ENCODE measurements around the gene LPCAT2. TPM values are rescaled to one million over a fixed set of nuclear protein-coding genes. Genes with fewer than 3 reads are reported as not detected.
"Not testable (repeated sequence)": the region's sequence is repeated elsewhere in the genome, so short reads cannot be mapped to it uniquely, and the experiment has no call there.

LPCAT2 gene
- total and polyA plus RNA-seq, 2 donors (not counting 1 experiment from before 2014, with no cell fraction given), result 0.15 to 0.59 TPM

GRCh38 chr16:55615071-55615470 lies 106.2 kb downstream of the LPCAT2 start:
- peaks cover 15% of the 10 kb centered on the region for H3K27me3 Mint-ChIP-seq
- Histone ChIP-seq H3K4me1 (ENCODE audit: control insufficient read depth in 2 of 2, insufficient read depth in 2 of 2, low read length in 2 of 2) (no peaks in the 10 kb centered on the region), H3K27ac (ENCODE audit: low read length in 2 of 2) (no peak overlapping the region), H3K9me3 (ENCODE audit: control extremely low read depth in 1 of 3, control insufficient read depth in 2 of 3, insufficient read depth in 1 of 3, low read length in 2 of 3) (peaks cover 0 to 6% (median 0%) of the 10 kb centered on the region in 3 donors), H3K36me3 (replicated peaks in 1 of 2; ENCODE audit: control extremely low read depth in 1 of 2, control insufficient read depth in 1 of 2, extremely low read depth in 1 of 2, insufficient read depth in 2 of 2, low read length in 1 of 2) (no peaks in the 10 kb centered on the region), H3K4me3 (ENCODE audit: control extremely low read depth in 1 of 5, extremely low read depth in 1 of 5, insufficient read depth in 1 of 5, low read depth in 2 of 5, low read length in 4 of 5) (no peak overlapping the region), H3K27me3 (replicated peaks in 1 of 4; ENCODE audit: control extremely low read depth in 1 of 4, control insufficient read depth in 3 of 4, insufficient read depth in 4 of 4, low read length in 3 of 4) (no peaks in the 10 kb centered on the region), H3K4me2 (replicated peaks; ENCODE audit: low read depth, low read length, poor library complexity, severe bottlenecking) (no peak overlapping the region), H2AFZ (ENCODE audit: insufficient read depth, low read depth, low read length, poor library complexity, severe bottlenecking) (no peak overlapping the region), H4K20me1 (ENCODE audit: control insufficient read depth, insufficient read depth, low read length, poor library complexity, severe bottlenecking) (no peaks in the 10 kb centered on the region), H3K9ac (ENCODE audit: low read length) (no peak overlapping the region), H3K79me2 (ENCODE audit: control insufficient read depth, insufficient read depth, low read length) (no peaks in the 10 kb centered on the region)
- POLR2A ChIA-PET, result no interaction called here
- intact Hi-C loops (cut with micrococcal nuclease), result no loop called here
- WGBS (ENCODE audit: insufficient coverage), result 27% methylated on average over 2 of the region's 3 CpGs
- H3K27ac Mint-ChIP-seq, result no peak overlapping the region
- ATAC-seq (ENCODE audit: low read depth) (no peak), DNase-seq (no peak)
- no peaks in the 10 kb centered on the region for H3K4me1 Mint-ChIP-seq
- H3K9me3 Mint-ChIP-seq (ENCODE audit: insufficient read depth), result no peaks in the 10 kb centered on the region
- CTCF ChIA-PET, result no interaction called here
- no peak for TF ChIP-seq EZH2 (IDR thresholded peaks at IDR 0.05; ENCODE audit: borderline replicate concordance, insufficient read depth, low read depth, low read length, poor library complexity, severe bottlenecking)
- TF ChIP-seq, protein P1, sequence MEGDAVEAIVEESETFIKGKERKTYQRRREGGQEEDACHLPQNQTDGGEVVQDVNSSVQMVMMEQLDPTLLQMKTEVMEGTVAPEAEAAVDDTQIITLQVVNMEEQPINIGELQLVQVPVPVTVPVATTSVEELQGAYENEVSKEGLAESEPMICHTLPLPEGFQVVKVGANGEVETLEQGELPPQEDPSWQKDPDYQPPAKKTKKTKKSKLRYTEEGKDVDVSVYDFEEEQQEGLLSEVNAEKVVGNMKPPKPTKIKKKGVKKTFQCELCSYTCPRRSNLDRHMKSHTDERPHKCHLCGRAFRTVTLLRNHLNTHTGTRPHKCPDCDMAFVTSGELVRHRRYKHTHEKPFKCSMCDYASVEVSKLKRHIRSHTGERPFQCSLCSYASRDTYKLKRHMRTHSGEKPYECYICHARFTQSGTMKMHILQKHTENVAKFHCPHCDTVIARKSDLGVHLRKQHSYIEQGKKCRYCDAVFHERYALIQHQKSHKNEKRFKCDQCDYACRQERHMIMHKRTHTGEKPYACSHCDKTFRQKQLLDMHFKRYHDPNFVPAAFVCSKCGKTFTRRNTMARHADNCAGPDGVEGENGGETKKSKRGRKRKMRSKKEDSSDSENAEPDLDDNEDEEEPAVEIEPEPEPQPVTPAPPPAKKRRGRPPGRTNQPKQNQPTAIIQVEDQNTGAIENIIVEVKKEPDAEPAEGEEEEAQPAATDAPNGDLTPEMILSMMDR (IDR thresholded peaks at IDR 0.05), result no peak
- no peak overlapping the region for H3K4me3 Mint-ChIP-seq

DNA sequence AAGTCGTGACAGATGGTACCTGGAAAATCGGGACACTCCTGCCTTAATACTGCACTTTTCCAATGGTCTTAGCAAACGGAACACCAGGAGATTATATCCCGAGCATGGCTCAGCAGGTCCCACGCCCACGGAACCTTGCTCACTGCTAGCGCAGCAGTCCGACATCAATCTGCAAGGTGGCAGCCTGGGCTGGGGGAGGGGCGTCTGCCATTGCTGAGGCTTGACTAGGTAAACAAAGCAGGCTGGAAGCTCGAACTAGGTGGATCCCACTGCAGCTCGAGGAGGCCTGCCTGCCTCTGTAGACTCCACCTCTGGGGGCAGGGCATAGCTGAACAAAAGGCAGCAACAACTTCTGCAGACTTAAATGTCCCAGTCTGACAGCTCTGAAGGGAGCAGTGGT lies 106.8 kb downstream of the LPCAT2 start:
- H3K4me3 ChIP-seq (ENCODE audit: control extremely low read depth in 1 of 5, extremely low read depth in 1 of 5, insufficient read depth in 1 of 5, low read depth in 2 of 5, low read length in 4 of 5); H3K27ac ChIP-seq (ENCODE audit: low read length in 2 of 2); H3K9me3 Mint-ChIP-seq (ENCODE audit: insufficient read depth); POLR2A ChIA-PET; H3K4me3 Mint-ChIP-seq; H4K20me1 ChIP-seq (ENCODE audit: control insufficient read depth, insufficient read depth, low read length, poor library complexity, severe bottlenecking); H3K9ac ChIP-seq (ENCODE audit: low read length); H3K4me1 Mint-ChIP-seq; H3K4me2 ChIP-seq (replicated peaks; ENCODE audit: low read depth, low read length, poor library complexity, severe bottlenecking); H3K36me3 ChIP-seq (replicated peaks in 1 of 2; ENCODE audit: control extremely low read depth in 1 of 2, control insufficient read depth in 1 of 2, extremely low read depth in 1 of 2, insufficient read depth in 2 of 2, low read length in 1 of 2); DNase-seq; H2AFZ ChIP-seq (ENCODE audit: insufficient read depth, low read depth, low read length, poor library complexity, severe bottlenecking); CTCF ChIA-PET; H3K79me2 ChIP-seq (ENCODE audit: control insufficient read depth, insufficient read depth, low read length); H3K4me1 ChIP-seq (ENCODE audit: control insufficient read depth in 2 of 2, insufficient read depth in 2 of 2, low read length in 2 of 2); H3K27ac Mint-ChIP-seq; H3K27me3 ChIP-seq (replicated peaks in 1 of 4; ENCODE audit: control extremely low read depth in 1 of 4, control insufficient read depth in 3 of 4, insufficient read depth in 4 of 4, low read length in 3 of 4); intact Hi-C loops (cut with micrococcal nuclease); ATAC-seq (ENCODE audit: low read depth); H3K9me3 ChIP-seq (ENCODE audit: control extremely low read depth in 1 of 3, control insufficient read depth in 2 of 3, insufficient read depth in 1 of 3, low read length in 2 of 3): not testable (repeated sequence)
- 85% methylated on average over 11 of the region's 11 CpGs for WGBS (ENCODE audit: insufficient coverage)
- H3K27me3 Mint-ChIP-seq, result peaks cover 15% of the 10 kb centered on the region

Measured in B cell (primary cell).